HepG2 (cell line): ENCODE measurements around the gene KLF16. TPM values are rescaled to one million over a fixed set of nuclear protein-coding genes. Genes with fewer than 3 reads are reported as not detected.

Experiments
- ATAC-seq: fragments of 200-7000 bp; cut with Tn5 transposase; 3 replicates; pipeline ENCODE4 v1.9.1; 2020; ENCODE audit warnings: mild to moderate bottlenecking, moderate library complexity
- BruUV-seq: library from RNA; stranded (reverse); fragments of 400-500 nt; replicated peaks from 2 replicates; lab custom pipeline; 2021; lab: Mats Ljungman, UMichigan
- CTCF ChIA-PET: fragments of 300-600 bp; formaldehyde crosslinking; extraction: SDS; loops from one replicate; lab custom pipeline; 2021; ENCODE audit warnings: low total read pairs, inconsistent platforms, low intra/inter-chr PET ratio; lab: Yijun Ruan, JAX
- POLR2A ChIA-PET: fragments of 350-600 bp; sonication (Branson Sonifier 250); formaldehyde crosslinking; loops from one replicate; lab custom pipeline; 2020; ENCODE audit warnings: antibody characterized with exemption, inconsistent platforms; lab: Yijun Ruan, JAX
- DNase-seq: peaks from one replicate; pipeline ENCODE4 v3.0.0-alpha.2; 2015; ENCODE audit warnings: low spot score
- FAIRE-seq: peaks from 3 replicates; lab custom pipeline; 2011; peaks lifted over from hg19 to GRCh38; lab: Jason Lieb, UNC
- H2AFZ ChIP-seq: one replicate; pipeline ENCODE4 v1.6.1; 2011; ENCODE audit warnings: low read length, inconsistent platforms
- H3K27ac ChIP-seq: fragments of 300-600 bp; 3 replicates; pipeline ENCODE4 v1.8.0; 2011; ENCODE audit warnings: mixed run types, mild to moderate bottlenecking, mixed read lengths, low read length, inconsistent platforms; ENCODE audit not compliant: insufficient read depth; ENCODE audit errors: extremely low read length
- H3K27me3 ChIP-seq, 2 experiments: fragments of 200-600 bp in 1 of 2; 2 replicates in 1 of 2; 3 replicates in 1 of 2; pipeline versions ENCODE4 v1.6.0 to v1.8.0; 2011; ENCODE audit warnings: low read length in 2 of 2, mild to moderate bottlenecking in 2 of 2, moderate library complexity in 2 of 2, inconsistent platforms in 1 of 2; ENCODE audit not compliant: insufficient read depth in 2 of 2, control insufficient read depth in 1 of 2
- H3K36me3 ChIP-seq, 2 experiments: fragments of 200-600 bp in 1 of 2; replicated peaks in 1 of 2; 2 replicates in 1 of 2; 3 replicates in 1 of 2; pipeline versions ENCODE4 v1.5.1 to v1.8.0; 2011; ENCODE audit warnings: low read length in 2 of 2, inconsistent platforms in 1 of 2; ENCODE audit not compliant: insufficient read depth in 2 of 2, control insufficient read depth in 1 of 2
- H3K4me1 ChIP-seq: 2 replicates; pipeline ENCODE4 v1.5.1; 2012; ENCODE audit warnings: low read length, inconsistent platforms; ENCODE audit not compliant: insufficient read depth
- H3K4me2 ChIP-seq: 2 replicates; pipeline ENCODE4 v1.6.0; 2011; ENCODE audit warnings: low read depth, low read length, inconsistent platforms
- H3K4me3 ChIP-seq, 3 experiments: fragments of 200-600 bp in 1 of 3; sonication (generic), shearing (Covaris generic) in 1 of 3; replicated peaks in 1 of 3; 2 replicates each; pipeline ENCODE4 v1.5.1; 2011 to 2016; ENCODE audit warnings: low read length in 3 of 3, inconsistent platforms in 2 of 3, low read depth in 2 of 3, mild to moderate bottlenecking in 2 of 3, control low read depth in 1 of 3, mixed read lengths in 1 of 3; ENCODE audit not compliant: insufficient read depth in 1 of 3
- H3K79me2 ChIP-seq: one replicate; pipeline ENCODE4 v1.6.1; 2011; ENCODE audit warnings: low read length, inconsistent platforms; ENCODE audit not compliant: insufficient read depth
- H3K9ac ChIP-seq: 2 replicates; pipeline ENCODE4 v1.6.0; 2011; ENCODE audit warnings: mild to moderate bottlenecking, low read depth, low read length, inconsistent platforms; ENCODE audit not compliant: insufficient read depth
- H3K9me3 ChIP-seq: 2 replicates; pipeline ENCODE4 v1.5.1; 2012; ENCODE audit warnings: mild to moderate bottlenecking, low read length
- H4K20me1 ChIP-seq: 2 replicates; pipeline ENCODE4 v1.6.0; 2011; ENCODE audit warnings: inconsistent platforms, mild to moderate bottlenecking, low read length, moderate library complexity; ENCODE audit not compliant: insufficient read depth
- CREB1 ChIP-seq, 2 experiments: fragments of 450-650 bp in 1 of 2; IDR thresholded peaks; 2 replicates each; pipeline ENCODE4 v1.6.1; 2016 to 2017; ENCODE audit warnings: control low read depth in 1 of 2, mild to moderate bottlenecking in 1 of 2, missing compliant biosample characterization in 1 of 2, missing genetic modification characterization in 1 of 2
- ELK4 ChIP-seq: sonication (generic); formaldehyde crosslinking; IDR thresholded peaks from 2 replicates; pipeline ENCODE4 v1.9.0; 2021; ENCODE audit warnings: missing genetic modification reagents, borderline replicate concordance
- GABPA ChIP-seq, 2 experiments: IDR thresholded peaks; 2 replicates each; pipeline ENCODE4 v1.6.1; 2011 to 2016; ENCODE audit warnings: low read depth in 2 of 2, low read length in 1 of 2, missing biosample characterization in 1 of 2, missing genetic modification characterization in 1 of 2
- KDM2A ChIP-seq: sonication (generic); formaldehyde crosslinking; IDR thresholded peaks from 2 replicates; pipeline ENCODE4 v1.4.0; 2020; ENCODE audit warnings: low read depth, missing genetic modification reagents, borderline replicate concordance
- NBN ChIP-seq: fragments of 450-650 bp; conservative IDR thresholded peaks from 2 replicates; pipeline ENCODE4 v1.6.1; 2017
- NONO ChIP-seq, 2 experiments: fragments of 450-650 bp in 1 of 2; sonication (generic) in 1 of 2; formaldehyde crosslinking in 1 of 2; IDR thresholded peaks in 1 of 2; conservative IDR thresholded peaks in 1 of 2; 2 replicates each; pipeline versions ENCODE4 v1.6.1 to v1.8.0; 2017 to 2022; ENCODE audit warnings: mild to moderate bottlenecking in 1 of 2, missing genetic modification reagents in 1 of 2, moderate library complexity in 1 of 2
- NR2C2 ChIP-seq: sonication (generic); formaldehyde crosslinking; IDR thresholded peaks from 2 replicates; pipeline ENCODE4 v1.4.0; 2020; ENCODE audit warnings: missing genetic modification reagents, mild to moderate bottlenecking, moderate library complexity, borderline replicate concordance
- ZNF292 ChIP-seq: sonication (generic); formaldehyde crosslinking; IDR thresholded peaks from 2 replicates; pipeline ENCODE4 v1.8.1; 2022; ENCODE audit warnings: mild to moderate bottlenecking, low read depth, missing genetic modification reagents, borderline replicate concordance
- ZNF501 ChIP-seq: sonication (generic); formaldehyde crosslinking; IDR thresholded peaks from 2 replicates; pipeline ENCODE4 v1.5.1; 2020; ENCODE audit warnings: mild to moderate bottlenecking, moderate library complexity, missing genetic modification reagents
- WGBS: methylation state at CpG from one replicate; pipeline ENCODE4 v1.1.6; 2017; ENCODE audit warnings: low lambda C conversion rate; 5-methylcytosine and 5-hydroxymethylcytosine counted together
- in situ Hi-C: cut with HindIII; loops from 2 replicates; pipeline ENCODE4 v1.10.0; 2017; ENCODE audit warnings: low pct_unique_long_range_greater_than_20kb; ENCODE audit not compliant: extremely low pct_ligation_motif_present
- intact Hi-C: fragments of 100-400 bp; cut with micrococcal nuclease; formaldehyde crosslinking; loops from one replicate; pipeline ENCODE4 v1.10.0; 2022; ENCODE audit not compliant: unreplicated experiment
- polyA plus RNA-seq, 8 experiments: library from polyadenylated mRNA; depleted of rRNA in 3 of 8; stranded (reverse) in 7 of 8; unstranded in 1 of 8; fragments of >200 nt; fragmentation: Illumina TruSeq in 4 of 8; extraction: Trizol in 4 of 8; gene quantifications; 2 replicates each; pipeline versions ENCODE4 v1.2.1 to v1.2.3, GENCODE V29; 2011 to 2016; ENCODE audit warnings: low read depth in 4 of 8, missing spikeins in 1 of 8, mixed read lengths in 1 of 8; ENCODE audit not compliant: insufficient read depth in 1 of 8
- total RNA-seq, 5 experiments: library from RNA; depleted of rRNA; stranded (reverse); fragments of >200 nt; fragmentation: Illumina TruSeq; extraction: Trizol; gene quantifications; 2 replicates each; pipeline ENCODE4 v1.2.3, GENCODE V29; 2016; ENCODE audit warnings: low read depth in 1 of 5
- TF ChIP-seq, protein P1 (sequence below): sonication (generic); formaldehyde crosslinking; IDR thresholded peaks from 2 replicates; pipeline ENCODE4 v1.4.0; 2020; ENCODE audit warnings: missing genetic modification reagents
- TF ChIP-seq, protein P2 (sequence below): sonication (generic); formaldehyde crosslinking; IDR thresholded peaks from 2 replicates; pipeline ENCODE4 v1.5.0; 2020; ENCODE audit warnings: missing genetic modification reagents

The KLF16 gene
- total and polyA plus RNA-seq, 2 of the 13 experiments (the other 11 are each of a cell fraction or from before 2014, with no cell fraction given) = 3.5 to 6.7 TPM

- no peak for DNase-seq
- ChIA-PET CTCF (no interaction called here), POLR2A (interaction anchor here (0.6 to 2.1 kb wide), 4 partner anchors 8 to 23 kb away, joined by 3 to 13 read pairs (median 8); no protein-coding TSS in a partner anchor)
- peaks cover 0 to 2% of the 10 kb centered on the region in 2 experiments; a peak in 2 of 5 replicates for H3K36me3 ChIP-seq
- intact Hi-C loops = no loop called here
- peak; percentile 52 for FAIRE-seq
- ATAC-seq = no peak
- peaks cover 56% of the 10 kb centered on the region for H3K4me1 ChIP-seq
- in situ Hi-C loops = no loop called here
- BruUV-seq = no TSS peak
- TF ChIP-seq NBN (no peak), GABPA (IDR thresholded peaks at IDR 0.05; ENCODE audit: low read depth, low read length) (no peak), GABPA (CRISPR knock-in tag; IDR thresholded peaks at IDR 0.05; ENCODE audit: low read depth) (peak; percentile 66; the same call in 1 of the 2 replicates), CREB1 (IDR thresholded peaks at IDR 0.05) (no peak), CREB1 (CRISPR knock-in tag; IDR thresholded peaks at IDR 0.05) (no peak), NONO (IDR thresholded peaks at IDR 0.05) (no peak), NONO (CRISPR knock-in tag; conservative IDR thresholded peaks at IDR 0.05) (no peak), ELK4 (no peak), KDM2A (no peak), ZNF292 (CRISPR knock-in tag) (no peak), ZNF501 (0 out of 2 replicates have a peak, but pooled peaks have one; percentile 9), NR2C2 (CRISPR knock-in tag) (peak; percentile 71)
- TF ChIP-seq, protein P1, sequence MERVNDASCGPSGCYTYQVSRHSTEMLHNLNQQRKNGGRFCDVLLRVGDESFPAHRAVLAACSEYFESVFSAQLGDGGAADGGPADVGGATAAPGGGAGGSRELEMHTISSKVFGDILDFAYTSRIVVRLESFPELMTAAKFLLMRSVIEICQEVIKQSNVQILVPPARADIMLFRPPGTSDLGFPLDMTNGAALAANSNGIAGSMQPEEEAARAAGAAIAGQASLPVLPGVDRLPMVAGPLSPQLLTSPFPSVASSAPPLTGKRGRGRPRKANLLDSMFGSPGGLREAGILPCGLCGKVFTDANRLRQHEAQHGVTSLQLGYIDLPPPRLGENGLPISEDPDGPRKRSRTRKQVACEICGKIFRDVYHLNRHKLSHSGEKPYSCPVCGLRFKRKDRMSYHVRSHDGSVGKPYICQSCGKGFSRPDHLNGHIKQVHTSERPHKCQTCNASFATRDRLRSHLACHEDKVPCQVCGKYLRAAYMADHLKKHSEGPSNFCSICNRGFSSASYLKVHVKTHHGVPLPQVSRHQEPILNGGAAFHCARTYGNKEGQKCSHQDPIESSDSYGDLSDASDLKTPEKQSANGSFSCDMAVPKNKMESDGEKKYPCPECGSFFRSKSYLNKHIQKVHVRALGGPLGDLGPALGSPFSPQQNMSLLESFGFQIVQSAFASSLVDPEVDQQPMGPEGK (CRISPR knock-in tag) = 0 out of 2 replicates have a peak, but pooled peaks have one; percentile 3
- TF ChIP-seq, protein P2, sequence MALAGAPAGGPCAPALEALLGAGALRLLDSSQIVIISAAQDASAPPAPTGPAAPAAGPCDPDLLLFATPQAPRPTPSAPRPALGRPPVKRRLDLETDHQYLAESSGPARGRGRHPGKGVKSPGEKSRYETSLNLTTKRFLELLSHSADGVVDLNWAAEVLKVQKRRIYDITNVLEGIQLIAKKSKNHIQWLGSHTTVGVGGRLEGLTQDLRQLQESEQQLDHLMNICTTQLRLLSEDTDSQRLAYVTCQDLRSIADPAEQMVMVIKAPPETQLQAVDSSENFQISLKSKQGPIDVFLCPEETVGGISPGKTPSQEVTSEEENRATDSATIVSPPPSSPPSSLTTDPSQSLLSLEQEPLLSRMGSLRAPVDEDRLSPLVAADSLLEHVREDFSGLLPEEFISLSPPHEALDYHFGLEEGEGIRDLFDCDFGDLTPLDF (CRISPR knock-in tag) = no peak
- WGBS = 8% methylated on average over 13 of the region's 16 CpGs
- peak overlapping the region; percentile 91 for H3K9ac ChIP-seq
- no peaks in the 10 kb centered on the region for H3K9me3 ChIP-seq
- peaks cover 32% of the 10 kb centered on the region for H3K79me2 ChIP-seq
- peaks cover 6% of the 10 kb centered on the region; the same call in 1 of the 2 replicates for H4K20me1 ChIP-seq
- no peak overlapping the region for H2AFZ ChIP-seq
- peak overlapping the region; percentile 68 to 99 (median 94) for H3K4me3 ChIP-seq
- no peaks in the 10 kb centered on the region for H3K27me3 ChIP-seq
- H3K4me2 ChIP-seq = peak overlapping the region; percentile 97
- peak overlapping the region; percentile 79 for H3K27ac ChIP-seq
Observed at GRCh38 chr19:1874554-1875185, 11.3 kb upstream of the KLF16 start.
